CD4-positive, alpha-beta T cell treated with Interleukin-2 at 100 ng/mL for 4 hours (primary cell): ENCODE results near the gene CKLF.
"Not testable (repeated sequence)": the region's sequence is repeated elsewhere in the genome, so short reads cannot be mapped to it uniquely, and the experiment has no call there.

Experiments used
- DNase-seq: peaks from one replicate; pipeline ENCODE4 v3.0.0-alpha.2; 2020; ENCODE audit warnings: low spot score

CKLF gene

GRCh38 chr16:66596986-66597848, 44.8 kb downstream of the CKLF start:
- DNase-seq = peak; percentile 28

- no peak for DNase-seq
These were observed 45.7 kb downstream of the CKLF start for GRCh38 chr16:66598111-66598510.

GRCh38 chr16:66599726-66600125, 47.4 kb downstream of the CKLF start:
- no peak for DNase-seq

GRCh38 chr16:66600477-66600876, 48.1 kb downstream of the CKLF start:
- DNase-seq = no peak

- no peak for DNase-seq
These were observed 49.1 kb downstream of the CKLF start for GRCh38 chr16:66601471-66601870.

GRCh38 chr16:66603537-66604375, 51.4 kb downstream of the CKLF start:
- peak; percentile 84 for DNase-seq

- DNase-seq = peak; percentile 71
These were observed 52.2 kb downstream of the CKLF start, which contains the start of gene CMTM3 for GRCh38 chr16:66604376-66605176. Gene CMTM3, plus strand, starts transcription at chr16:66604704. Its CDS starts 102 bp downstream, at chr16:66604806.

- DNase-seq = peak; percentile 29
These were observed 53.0 kb downstream of the CKLF start for GRCh38 chr16:66605177-66605978.

GRCh38 chr16:66605979-66606751, 53.8 kb downstream of the CKLF start:
- no peak for DNase-seq

- peak; percentile 84 for DNase-seq
These were observed 56.1 kb downstream of the CKLF start for GRCh38 chr16:66608241-66609138.

GRCh38 chr16:66609139-66609510, 56.7 kb downstream of the CKLF start:
- DNase-seq = no peak

GRCh38 chr16:66610111-66610820, 57.9 kb downstream of the CKLF start:
- DNase-seq = no peak

GRCh38 chr16:66611911-66612310, 59.5 kb downstream of the CKLF start:
- not testable (repeated sequence) for DNase-seq

- no peak for DNase-seq
These were observed 60.0 kb downstream of the CKLF start for GRCh38 chr16:66612422-66612821.

GRCh38 chr16:66614161-66614802, 61.9 kb downstream of the CKLF start:
- no peak for DNase-seq
